GM21390 (cell line): ENCODE results near the gene TTC21A.

ENCODE experiments used
- ATAC-seq: cut with Tn5 transposase; IDR thresholded peaks from one replicate; pipeline ENCODE4 v1.9.1; 2021; ENCODE audit not compliant: unreplicated experiment

Gene TTC21A

GRCh38 chr3:39177708-39178332 lies 70.3 kb downstream of the TTC21A start:
- ATAC-seq, result peak; percentile 44

GRCh38 chr3:39178553-39178952 lies 71.1 kb downstream of the TTC21A start:
- ATAC-seq, result no peak

- no peak for ATAC-seq
Observed at GRCh38 chr3:39180183-39180545, 72.7 kb downstream of the TTC21A start.

- peak; percentile 92 for ATAC-seq
Observed at GRCh38 chr3:39180546-39181346, 73.3 kb downstream of the TTC21A start.

GRCh38 chr3:39181408-39182335 lies 74.2 kb downstream of the TTC21A start:
- ATAC-seq, result no peak

- no peak for ATAC-seq
Observed at GRCh38 chr3:39183211-39184080, 76.0 kb downstream of the TTC21A start.

GRCh38 chr3:39184081-39184967 lies 76.8 kb downstream of the TTC21A start:
- ATAC-seq, result no peak

GRCh38 chr3:39184968-39185285 lies 77.4 kb downstream of the TTC21A start:
- no peak for ATAC-seq

GRCh38 chr3:39185326-39185958 lies 78.0 kb downstream of the TTC21A start:
- no peak for ATAC-seq

GRCh38 chr3:39185959-39186691 lies 78.6 kb downstream of the TTC21A start:
- ATAC-seq, result no peak

- ATAC-seq, result no peak
Observed at GRCh38 chr3:39186692-39187151, 79.2 kb downstream of the TTC21A start.

- no peak for ATAC-seq
Observed at GRCh38 chr3:39187372-39188155, 80.1 kb downstream of the TTC21A start.
